PC-3 (cell line): ENCODE measurements around the gene SLC47A2. TPM values are rescaled to one million over a fixed set of nuclear protein-coding genes. Genes with fewer than 3 reads are reported as not detected.

Experiments
- ATAC-seq: fragments of 200-7000 bp; cut with Tn5 transposase; 2 replicates; pipeline ENCODE4 v1.9.1; 2020; ENCODE audit warnings: mild to moderate bottlenecking, moderate library complexity
- BruUV-seq: library from RNA; stranded (reverse); fragments of 400-500 nt; replicated peaks from 2 replicates; lab custom pipeline; 2021; lab: Mats Ljungman, UMichigan
- CTCF ChIA-PET: fragments of 300-600 bp; sonication (Branson Sonifier 250); formaldehyde crosslinking; loops from one replicate; lab custom pipeline; 2022; ENCODE audit warnings: antibody characterized with exemption; lab: Charles Lee
- POLR2A ChIA-PET: fragments of 300-600 bp; sonication (Branson Sonifier 250); formaldehyde crosslinking; loops from one replicate; lab custom pipeline; 2022; ENCODE audit warnings: antibody characterized with exemption; ENCODE audit not compliant: unreplicated experiment; lab: Charles Lee
- DNase-seq: peaks from one replicate; pipeline ENCODE4 v3.0.0-alpha.2; 2015
- H2AFZ ChIP-seq: fragments of 300-600 bp; sonication (generic); 2 replicates; pipeline ENCODE4 v1.6.0; 2016; ENCODE audit warnings: antibody characterized with exemption, low read length
- H3F3A ChIP-seq: fragments of 300-600 bp; sonication (generic); one replicate; pipeline ENCODE4 v1.6.0; 2017; ENCODE audit warnings: antibody characterized with exemption, low read length, control low read depth, mild to moderate bottlenecking; ENCODE audit not compliant: unreplicated experiment
- H3K27ac ChIP-seq: fragments of 300-600 bp; sonication (generic); 2 replicates; pipeline ENCODE4 v1.5.1; 2016; ENCODE audit warnings: mild to moderate bottlenecking, low read length
- H3K27me3 ChIP-seq: fragments of 300-600 bp; sonication (generic); 2 replicates; pipeline ENCODE4 v1.6.1; 2016; ENCODE audit warnings: low read length, mixed read lengths
- H3K36me3 ChIP-seq: fragments of 300-600 bp; sonication (generic); 2 replicates; pipeline ENCODE4 v1.6.1; 2016; ENCODE audit warnings: low read depth, mixed run types, low read length, mixed read lengths
- H3K4me1 ChIP-seq: fragments of 300-600 bp; sonication (generic); 2 replicates; pipeline ENCODE4 v1.5.1; 2016; ENCODE audit warnings: low read length; ENCODE audit not compliant: insufficient read depth
- H3K4me2 ChIP-seq: fragments of 300-600 bp; sonication (generic); 2 replicates; pipeline ENCODE4 v1.6.0; 2016; ENCODE audit warnings: low read length
- H3K4me3 ChIP-seq: fragments of 300-600 bp; sonication (generic); 2 replicates; pipeline ENCODE4 v1.5.1; 2016; ENCODE audit warnings: mild to moderate bottlenecking, low read length, mixed read lengths
- H3K79me2 ChIP-seq: fragments of 300-600 bp; sonication (generic); 2 replicates; pipeline ENCODE4 v1.6.1; 2017; ENCODE audit warnings: low read length, mixed read lengths
- H3K9ac ChIP-seq: fragments of 300-600 bp; sonication (generic); 2 replicates; pipeline ENCODE4 v1.6.0; 2016; ENCODE audit warnings: mild to moderate bottlenecking, low read length
- H3K9me2 ChIP-seq: fragments of 300-600 bp; sonication (generic); replicated peaks from 2 replicates; pipeline ENCODE4 v1.6.1; 2016; ENCODE audit warnings: mixed run types, low read length, mixed read lengths
- H3K9me3 ChIP-seq: fragments of 300-600 bp; sonication (generic); 2 replicates; pipeline ENCODE4 v1.6.1; 2016; ENCODE audit warnings: low read length, mixed read lengths
- H4K20me1 ChIP-seq: fragments of 300-600 bp; sonication (generic); 2 replicates; pipeline ENCODE4 v1.6.1; 2016; ENCODE audit warnings: low read length, mixed read lengths
- CTCF ChIP-seq: fragments of 300-600 bp; sonication (generic); conservative IDR thresholded peaks from 2 replicates; pipeline ENCODE4 v1.5.1; 2017; ENCODE audit warnings: antibody characterized with exemption, low read depth, mild to moderate bottlenecking, low read length
- EZH2 ChIP-seq: fragments of 300-600 bp; sonication (generic); IDR thresholded peaks from one replicate; pipeline ENCODE4 v1.6.1; 2017; ENCODE audit warnings: antibody characterized with exemption, mild to moderate bottlenecking, low read length; ENCODE audit not compliant: unreplicated experiment
- EZH2phosphoT487 ChIP-seq: fragments of 300-600 bp; sonication (generic); IDR thresholded peaks from 2 replicates; pipeline ENCODE4 v1.6.1; 2018; ENCODE audit warnings: mild to moderate bottlenecking, antibody characterized with exemption, low read length, borderline replicate concordance
- intact Hi-C: fragments of 100-400 bp; cut with micrococcal nuclease; formaldehyde crosslinking; loops from 2 replicates; pipeline ENCODE4 v1.9.0; 2023
- total RNA-seq: library from RNA; depleted of rRNA; stranded (reverse); fragments of >200 nt; gene quantifications from 2 replicates; pipeline ENCODE4 v1.2.3, GENCODE V29; 2014

Gene SLC47A2
- total RNA-seq, 1 experiment from 2014 or later = not detected

GRCh38 chr17:19676896-19677295 is 39.5 kb downstream of the SLC47A2 start:
- no peak overlapping the region for H3K4me3 ChIP-seq
- no peak overlapping the region for H3K4me2 ChIP-seq
- CTCF ChIA-PET = no interaction called here
- POLR2A ChIA-PET = no interaction called here
- no peak overlapping the region for H2AFZ ChIP-seq
- intact Hi-C loops = loop anchor here (10.0 kb wide), 1 partner anchor 162 kb away; no protein-coding TSS in a partner anchor
- no peaks in the 10 kb centered on the region for H4K20me1 ChIP-seq
- H3K36me3 ChIP-seq = peaks cover 32% of the 10 kb centered on the region
- H3K9me3 ChIP-seq = no peaks in the 10 kb centered on the region
- no peak overlapping the region for H3K27ac ChIP-seq
- H3K9me2 ChIP-seq = no peaks in the 10 kb centered on the region
- no peak for ATAC-seq
- no peak for DNase-seq
- TF ChIP-seq EZH2 (no peak), EZH2phosphoT487 (no peak), CTCF (no peak)
- no peaks in the 10 kb centered on the region for H3K79me2 ChIP-seq
- H3F3A ChIP-seq = no peaks in the 10 kb centered on the region
- no TSS peak for BruUV-seq
- H3K9ac ChIP-seq = no peak overlapping the region
- H3K27me3 ChIP-seq = no peaks in the 10 kb centered on the region
- peaks cover 6% of the 10 kb centered on the region for H3K4me1 ChIP-seq

GRCh38 chr17:19673623-19674022 is 42.8 kb downstream of the SLC47A2 start:
- intact Hi-C loops = loop anchor here (10.0 kb wide), 1 partner anchor 159 kb away; no protein-coding TSS in a partner anchor
- Histone ChIP-seq H3K36me3 (peaks cover 29% of the 10 kb centered on the region), H3K4me2 (no peak overlapping the region), H3K9ac (no peak overlapping the region), H2AFZ (no peak overlapping the region), H4K20me1 (no peaks in the 10 kb centered on the region), H3K27me3 (no peaks in the 10 kb centered on the region), H3K27ac (no peak overlapping the region), H3K9me2 (no peaks in the 10 kb centered on the region), H3K4me3 (no peak overlapping the region), H3K79me2 (no peaks in the 10 kb centered on the region), H3F3A (no peaks in the 10 kb centered on the region), H3K9me3 (no peaks in the 10 kb centered on the region), H3K4me1 (peaks cover 12% of the 10 kb centered on the region)
- ChIA-PET CTCF (no interaction called here), POLR2A (no interaction called here)
- no peak for TF ChIP-seq EZH2phosphoT487
- TF ChIP-seq CTCF = no peak
- no peak for TF ChIP-seq EZH2
- no peak for DNase-seq
- ATAC-seq = no peak
- BruUV-seq = no TSS peak

DNA sequence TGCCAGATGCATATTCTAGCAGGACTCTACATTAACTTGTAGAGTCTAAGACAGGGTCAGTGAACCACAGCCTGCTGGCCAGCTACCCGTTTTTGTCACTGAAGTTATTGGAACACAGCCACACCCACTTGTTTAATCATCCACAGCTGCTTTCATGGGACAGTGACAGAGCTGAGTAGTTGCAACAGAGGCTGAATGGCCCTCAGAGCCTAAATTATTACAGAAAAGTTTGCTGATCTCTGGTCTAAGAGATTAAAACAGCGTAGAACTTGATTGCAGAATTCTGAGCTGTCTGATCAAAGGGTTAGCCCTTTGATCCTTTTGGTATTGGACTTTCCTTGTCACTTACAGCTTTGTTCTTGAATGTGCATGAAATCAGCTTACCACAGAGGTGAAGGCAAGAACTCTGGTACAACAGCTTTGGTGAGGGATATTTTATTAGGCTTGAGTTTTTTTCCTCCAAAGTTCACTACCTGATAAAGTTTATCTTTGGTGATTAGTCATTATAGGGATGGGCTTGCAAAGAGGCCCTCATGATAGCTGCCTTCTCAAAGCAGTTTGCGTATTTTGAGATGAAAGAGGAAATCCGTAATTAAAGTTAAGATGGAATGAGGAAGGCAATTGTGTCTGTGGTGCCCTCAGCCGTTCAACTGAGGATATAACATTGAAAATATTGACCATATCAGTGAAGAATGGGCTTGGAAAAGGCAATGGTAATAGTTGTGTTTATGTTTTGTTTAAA is 44.2 kb downstream of the SLC47A2 start:
- no peak overlapping the region for H3K4me3 ChIP-seq
- H3K4me2 ChIP-seq = no peak overlapping the region
- H2AFZ ChIP-seq = no peak overlapping the region
- no TSS peak for BruUV-seq
- no peak overlapping the region for H3K9ac ChIP-seq
- peak; percentile 60 for DNase-seq
- intact Hi-C loops = loop anchor here (10.0 kb wide), 1 partner anchor 157 kb away; no protein-coding TSS in a partner anchor
- TF ChIP-seq CTCF (peak; percentile 64), EZH2phosphoT487 (no peak), EZH2 (no peak)
- ChIA-PET CTCF (interaction anchor here (0.6 to 1.2 kb wide), 3 partner anchors 24 to 155 kb away, joined by 3 read pairs; partner anchors contain the start of gene ALDH3A2), POLR2A (interaction anchor here (0.7 kb wide), 1 partner anchor 81 kb away, joined by 4 read pairs; no protein-coding TSS in a partner anchor)
- no peaks in the 10 kb centered on the region for H3K27me3 ChIP-seq
- H3F3A ChIP-seq = no peaks in the 10 kb centered on the region
- H3K4me1 ChIP-seq = peaks cover 12% of the 10 kb centered on the region
- 0 out of 2 replicates have a peak overlapping the region, but pooled peaks have one; percentile 10 for H3K27ac ChIP-seq
- ATAC-seq = peak; percentile 76
- no peaks in the 10 kb centered on the region for H3K9me2 ChIP-seq
- H3K9me3 ChIP-seq = no peaks in the 10 kb centered on the region
- no peaks in the 10 kb centered on the region for H3K79me2 ChIP-seq
- H3K36me3 ChIP-seq = peaks cover 20% of the 10 kb centered on the region
- no peaks in the 10 kb centered on the region for H4K20me1 ChIP-seq
